K562 (cell line): ENCODE results near the gene SEC14L3.

Experiments
- CEBPB ChIP-seq: fragments of 450-650 bp; IDR thresholded peaks from 2 replicates; pipeline ENCODE4 v1.6.1; 2016; ENCODE audit warnings: missing genetic modification characterization, missing compliant biosample characterization
- EGR1 ChIP-seq: fragments of 450-650 bp; conservative IDR thresholded peaks from 2 replicates; pipeline ENCODE4 v1.6.1; 2017; ENCODE audit warnings: mild to moderate bottlenecking
- ESRRA ChIP-seq: fragments of 450-650 bp; IDR thresholded peaks from 2 replicates; pipeline ENCODE4 v1.6.1; 2014; ENCODE audit warnings: low read depth, mild to moderate bottlenecking, moderate library complexity, borderline replicate concordance
- FOXJ3 ChIP-seq: sonication (generic); formaldehyde crosslinking; IDR thresholded peaks from 2 replicates; pipeline ENCODE4 v1.4.0; 2020; ENCODE audit warnings: mild to moderate bottlenecking, missing genetic modification reagents
- FOXM1 ChIP-seq, 2 experiments: fragments of 450-650 bp in 1 of 2; sonication (generic) in 1 of 2; formaldehyde crosslinking in 1 of 2; IDR thresholded peaks; 2 replicates each; pipeline versions ENCODE4 v1.6.1 to v1.9.0; 2017 to 2022; ENCODE audit warnings: low read depth in 2 of 2, mild to moderate bottlenecking in 2 of 2, missing genetic modification reagents in 1 of 2, moderate library complexity in 1 of 2
- MXI1 ChIP-seq: IDR thresholded peaks from 2 replicates; pipeline ENCODE4 v1.6.1; 2011; ENCODE audit warnings: low read depth, mild to moderate bottlenecking, improper control_type of control experiment, low read length
- POLR2A ChIP-seq: fragments of 450-650 bp; conservative IDR thresholded peaks from 2 replicates; pipeline ENCODE4 v1.6.1; 2016
- POLR3G ChIP-seq: IDR thresholded peaks from 2 replicates; pipeline ENCODE4 v1.6.1; 2011; ENCODE audit not compliant: insufficient read length, insufficient replicate concordance; ENCODE audit errors: extremely low read depth
- REST ChIP-seq, 2 experiments: fragments of 450-650 bp; formaldehyde crosslinking in 1 of 2; IDR thresholded peaks; 2 replicates each; pipeline versions ENCODE4 v1.4.0 to v1.6.1; 2014 to 2020; ENCODE audit warnings: mild to moderate bottlenecking in 2 of 2, borderline replicate concordance in 1 of 2, low read depth in 1 of 2
- RNF2 ChIP-seq: sonication (generic); IDR thresholded peaks from 2 replicates; pipeline ENCODE4 v1.6.1; 2016
- SP1 ChIP-seq: sonication (generic); formaldehyde crosslinking; IDR thresholded peaks from 2 replicates; pipeline ENCODE4 v1.8.1; 2022; ENCODE audit warnings: mild to moderate bottlenecking, missing genetic modification reagents
- ZNF644 ChIP-seq: fragments of 200-800 bp; sonication (Bioruptor generic); IDR thresholded peaks from 2 replicates; pipeline ENCODE4 v1.6.1; 2016; ENCODE audit warnings: low read depth, missing genetic modification characterization, missing compliant biosample characterization
- TF ChIP-seq, protein P1 (sequence below), 3 experiments: IDR thresholded peaks in 2 of 3; conservative IDR thresholded peaks in 1 of 3; 2 replicates each; pipeline ENCODE4 v1.5.1; 2011 to 2012; ENCODE audit warnings: low read length in 3 of 3, mild to moderate bottlenecking in 3 of 3, control low read depth in 2 of 3, improper control_type of control experiment in 1 of 3, inconsistent platforms in 1 of 3, low read depth in 1 of 3, mixed read lengths in 1 of 3, moderate library complexity in 1 of 3; ENCODE audit not compliant: insufficient read depth in 2 of 3

GRCh38 chr22:30425327-30425615 lies 46.5 kb downstream of the SEC14L3 start:
- TF ChIP-seq POLR2A (no peak), EGR1 (no peak), ZNF644 (tag) (no peak), RNF2 (no peak), FOXM1 (IDR thresholded peaks at IDR 0.05; ENCODE audit: low read depth) (no peak), FOXM1 (CRISPR knock-in tag; IDR thresholded peaks at IDR 0.05; ENCODE audit: low read depth) (no peak), FOXJ3 (CRISPR knock-in tag) (no peak), CEBPB (tag) (no peak), POLR3G (no peak), SP1 (no peak), ESRRA (no peak), REST (IDR thresholded peaks at IDR 0.05; ENCODE audit: borderline replicate concordance) (no peak), REST (CRISPR knock-in tag; IDR thresholded peaks at IDR 0.05; ENCODE audit: low read depth) (no peak), MXI1 (no peak)
- TF ChIP-seq, protein P1, sequence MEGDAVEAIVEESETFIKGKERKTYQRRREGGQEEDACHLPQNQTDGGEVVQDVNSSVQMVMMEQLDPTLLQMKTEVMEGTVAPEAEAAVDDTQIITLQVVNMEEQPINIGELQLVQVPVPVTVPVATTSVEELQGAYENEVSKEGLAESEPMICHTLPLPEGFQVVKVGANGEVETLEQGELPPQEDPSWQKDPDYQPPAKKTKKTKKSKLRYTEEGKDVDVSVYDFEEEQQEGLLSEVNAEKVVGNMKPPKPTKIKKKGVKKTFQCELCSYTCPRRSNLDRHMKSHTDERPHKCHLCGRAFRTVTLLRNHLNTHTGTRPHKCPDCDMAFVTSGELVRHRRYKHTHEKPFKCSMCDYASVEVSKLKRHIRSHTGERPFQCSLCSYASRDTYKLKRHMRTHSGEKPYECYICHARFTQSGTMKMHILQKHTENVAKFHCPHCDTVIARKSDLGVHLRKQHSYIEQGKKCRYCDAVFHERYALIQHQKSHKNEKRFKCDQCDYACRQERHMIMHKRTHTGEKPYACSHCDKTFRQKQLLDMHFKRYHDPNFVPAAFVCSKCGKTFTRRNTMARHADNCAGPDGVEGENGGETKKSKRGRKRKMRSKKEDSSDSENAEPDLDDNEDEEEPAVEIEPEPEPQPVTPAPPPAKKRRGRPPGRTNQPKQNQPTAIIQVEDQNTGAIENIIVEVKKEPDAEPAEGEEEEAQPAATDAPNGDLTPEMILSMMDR (IDR thresholded peaks at IDR 0.05 in 2 of 3, conservative IDR thresholded peaks at IDR 0.05 in 1 of 3; ENCODE audit: insufficient read depth in 2 of 3, low read depth in 1 of 3, low read length in 3 of 3): no peak
